ENCODE data around the gene TGFBR2.

DNA sequence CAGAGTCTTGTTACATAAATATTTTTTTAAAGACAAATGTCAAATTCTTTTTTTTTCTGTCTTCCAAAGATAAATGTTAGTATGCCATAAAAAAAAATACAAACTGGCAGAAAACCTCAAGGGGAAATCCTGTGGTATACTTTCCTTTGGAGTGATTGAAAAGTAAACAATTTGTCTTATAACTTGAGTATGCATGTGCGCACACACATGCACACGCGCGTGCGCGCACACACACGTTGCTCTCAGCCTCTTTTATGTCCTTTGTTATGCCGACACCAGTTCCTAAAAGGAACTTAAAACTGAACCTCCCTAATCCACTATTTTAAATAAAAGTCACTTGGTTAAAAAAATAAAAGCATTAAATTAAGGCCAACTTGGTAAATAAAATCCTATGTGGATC is 58.1 kb downstream of the TGFBR2 start:
- TF ChIP-seq, protein P1, sequence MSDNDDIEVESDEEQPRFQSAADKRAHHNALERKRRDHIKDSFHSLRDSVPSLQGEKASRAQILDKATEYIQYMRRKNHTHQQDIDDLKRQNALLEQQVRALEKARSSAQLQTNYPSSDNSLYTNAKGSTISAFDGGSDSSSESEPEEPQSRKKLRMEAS (IDR thresholded peaks at IDR 0.05): no peak
- TF ChIP-seq CTCF (IDR thresholded peaks at IDR 0.05 in 2 of 3, conservative IDR thresholded peaks at IDR 0.05 in 1 of 3; ENCODE audit: borderline replicate concordance in 1 of 3, insufficient read depth in 1 of 3, low read depth in 2 of 3, low read length in 2 of 3): no peak
- TF ChIP-seq YY1 (IDR thresholded peaks at IDR 0.05; ENCODE audit: extremely low read depth, insufficient replicate concordance, low read depth, low read length): no peak
